OCI-LY7 (cell line): ENCODE data around the gene SLC10A7. TPM values are rescaled to one million over a fixed set of nuclear protein-coding genes. Genes with fewer than 3 reads are reported as not detected.

Experiments
- BruUV-seq: library from RNA; stranded (reverse); fragments of 400-500 nt; replicated peaks from 2 replicates; lab custom pipeline; 2021; lab: Mats Ljungman, UMichigan
- CTCF ChIA-PET: fragments of 300-600 bp; sonication (Branson Sonifier 250); formaldehyde crosslinking; loops from one replicate; lab custom pipeline; 2022; ENCODE audit warnings: antibody characterized with exemption; ENCODE audit not compliant: unreplicated experiment; lab: Charles Lee
- POLR2A ChIA-PET: fragments of 300-600 bp; sonication (Branson Sonifier 250); formaldehyde crosslinking; loops from one replicate; lab custom pipeline; 2022; ENCODE audit warnings: antibody characterized with exemption; lab: Charles Lee
- DNase-seq: peaks from one replicate; pipeline ENCODE4 v3.0.0-alpha.2; 2015; ENCODE audit warnings: low spot score
- H2AFZ ChIP-seq: fragments of 200-600 bp; sonication (generic), shearing (Covaris generic); 2 replicates; pipeline ENCODE4 v1.6.1; 2014; ENCODE audit warnings: mild to moderate bottlenecking, antibody characterized with exemption, low read length, moderate library complexity
- H3K27ac ChIP-seq: fragments of 200-600 bp; sonication (generic); 2 replicates; pipeline ENCODE4 v1.5.1; 2014; ENCODE audit warnings: mixed run types, low read depth, mild to moderate bottlenecking, moderate library complexity, low read length, inconsistent platforms; ENCODE audit not compliant: poor library complexity, severe bottlenecking
- H3K36me3 ChIP-seq: fragments of 200-600 bp; sonication (generic); 2 replicates; pipeline ENCODE4 v1.6.1; 2014; ENCODE audit warnings: mild to moderate bottlenecking, antibody characterized with exemption, low read length, moderate library complexity, mixed read lengths; ENCODE audit not compliant: insufficient read depth
- H3K4me1 ChIP-seq: fragments of 200-600 bp; sonication (generic); 2 replicates; pipeline ENCODE4 v1.5.1; 2014; ENCODE audit warnings: mild to moderate bottlenecking, low read length; ENCODE audit not compliant: insufficient read depth, poor library complexity, severe bottlenecking
- H3K4me2 ChIP-seq: fragments of 200-600 bp; sonication (generic); 2 replicates; pipeline ENCODE4 v1.6.1; 2014; ENCODE audit warnings: mild to moderate bottlenecking, low read length
- H3K4me3 ChIP-seq: fragments of 200-600 bp; sonication (generic); 2 replicates; pipeline ENCODE4 v1.5.1; 2014; ENCODE audit warnings: mild to moderate bottlenecking, low read depth, low read length; ENCODE audit not compliant: poor library complexity, severe bottlenecking
- H3K79me2 ChIP-seq: fragments of 200-600 bp; sonication (generic); 2 replicates; pipeline ENCODE4 v1.6.1; 2016; ENCODE audit warnings: low read depth, mild to moderate bottlenecking, low read length, moderate library complexity, mixed read lengths; ENCODE audit not compliant: insufficient read depth
- H3K9me2 ChIP-seq: fragments of 200-600 bp; sonication (generic); 2 replicates; pipeline ENCODE4 v1.6.1; 2016; ENCODE audit warnings: mild to moderate bottlenecking, low read length, mixed read lengths; ENCODE audit not compliant: insufficient read depth
- H3K9me3 ChIP-seq: fragments of 200-600 bp; sonication (generic); 2 replicates; pipeline ENCODE4 v1.6.1; 2014; ENCODE audit warnings: mild to moderate bottlenecking, mixed run types, low read length, mixed read lengths
- H4K20me1 ChIP-seq: fragments of 200-600 bp; sonication (generic); 2 replicates; pipeline ENCODE4 v1.6.1; 2014; ENCODE audit warnings: mild to moderate bottlenecking, antibody characterized with exemption, low read length, moderate library complexity, mixed read lengths; ENCODE audit not compliant: insufficient read depth
- EZH2phosphoT487 ChIP-seq: fragments of 200-600 bp; sonication (generic); IDR thresholded peaks from 2 replicates; pipeline ENCODE4 v1.6.1; 2018; ENCODE audit warnings: low read depth, borderline replicate concordance, mild to moderate bottlenecking, mixed run types, antibody characterized with exemption, low read length, moderate library complexity, mixed read lengths
- intact Hi-C: fragments of 100-400 bp; cut with micrococcal nuclease; formaldehyde crosslinking; loops from one replicate; pipeline ENCODE4 v1.10.0; 2022; ENCODE audit not compliant: unreplicated experiment
- total RNA-seq, 2 experiments: library from RNA; depleted of rRNA in 1 of 2; stranded (reverse); fragments of >200 nt in 1 of 2; shearing (Covaris generic) in 1 of 2; gene quantifications; 2 replicates each; pipeline ENCODE4 v1.2.3, GENCODE V29; 2014 to 2022
- TF ChIP-seq, protein P1 (sequence below): fragments of 200-600 bp; sonication (generic); conservative IDR thresholded peaks from 2 replicates; pipeline ENCODE4 v1.5.1; 2014; ENCODE audit warnings: mild to moderate bottlenecking, antibody characterized with exemption, low read length, moderate library complexity, mixed read lengths

The SLC10A7 gene
- total RNA-seq, 2 experiments from 2014 or later: 16.8 to 18.9 TPM

DNA sequence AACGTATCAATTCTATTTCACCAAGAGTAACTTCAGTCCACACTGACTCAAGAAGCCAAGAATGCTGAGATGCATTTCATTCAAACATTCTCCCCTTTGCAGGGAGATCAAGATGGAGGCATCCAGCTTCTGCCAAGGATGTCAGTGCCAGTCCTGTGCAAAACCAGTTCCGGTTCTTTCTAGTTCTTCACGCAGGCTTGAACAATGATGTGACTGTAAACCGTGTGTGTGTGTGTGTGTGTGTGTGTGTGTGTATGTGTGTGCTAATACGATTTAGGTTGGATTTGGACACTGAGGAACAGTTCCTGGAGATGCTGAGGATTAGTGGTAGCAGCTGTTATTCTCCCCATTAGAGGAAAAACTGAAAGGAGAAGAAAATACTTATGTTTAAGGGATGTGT lies 307.5 kb downstream of the SLC10A7 start, which contains the start of gene REELD1:
TSS of gene REELD1 (plus strand) at position 301 of the 400 bp plus-strand sequence. CDS start 2,415 bp downstream, outside the sequence.
- POLR2A ChIA-PET: interaction anchor here (0.6 to 1.2 kb wide), 4 partner anchors 9 to 272 kb away, joined by 3 to 4 read pairs (median 3); no protein-coding TSS in a partner anchor
- Histone ChIP-seq H3K4me2 (no peak within 1 kb of the TSS), H3K4me1 (no peaks in the 10 kb centered on the region), H3K9me3 (no peaks in the 10 kb centered on the region), H3K9me2 (no peaks in the 10 kb centered on the region), H3K36me3 (no peaks in the 10 kb centered on the region), H3K4me3 (no peak within 1 kb of the TSS), H3K79me2 (no peaks in the 10 kb centered on the region), H2AFZ (no peak within 1 kb of the TSS), H3K27ac (no peak within 1 kb of the TSS), H4K20me1 (no peaks in the 10 kb centered on the region)
- no peak for TF ChIP-seq EZH2phosphoT487
- TF ChIP-seq, protein P1, sequence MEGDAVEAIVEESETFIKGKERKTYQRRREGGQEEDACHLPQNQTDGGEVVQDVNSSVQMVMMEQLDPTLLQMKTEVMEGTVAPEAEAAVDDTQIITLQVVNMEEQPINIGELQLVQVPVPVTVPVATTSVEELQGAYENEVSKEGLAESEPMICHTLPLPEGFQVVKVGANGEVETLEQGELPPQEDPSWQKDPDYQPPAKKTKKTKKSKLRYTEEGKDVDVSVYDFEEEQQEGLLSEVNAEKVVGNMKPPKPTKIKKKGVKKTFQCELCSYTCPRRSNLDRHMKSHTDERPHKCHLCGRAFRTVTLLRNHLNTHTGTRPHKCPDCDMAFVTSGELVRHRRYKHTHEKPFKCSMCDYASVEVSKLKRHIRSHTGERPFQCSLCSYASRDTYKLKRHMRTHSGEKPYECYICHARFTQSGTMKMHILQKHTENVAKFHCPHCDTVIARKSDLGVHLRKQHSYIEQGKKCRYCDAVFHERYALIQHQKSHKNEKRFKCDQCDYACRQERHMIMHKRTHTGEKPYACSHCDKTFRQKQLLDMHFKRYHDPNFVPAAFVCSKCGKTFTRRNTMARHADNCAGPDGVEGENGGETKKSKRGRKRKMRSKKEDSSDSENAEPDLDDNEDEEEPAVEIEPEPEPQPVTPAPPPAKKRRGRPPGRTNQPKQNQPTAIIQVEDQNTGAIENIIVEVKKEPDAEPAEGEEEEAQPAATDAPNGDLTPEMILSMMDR: no peak
- intact Hi-C loops: no loop called here
- DNase-seq: no peak
- CTCF ChIA-PET: interaction anchor here (0.6 kb wide), 1 partner anchor 72 kb away, joined by 4 read pairs; no protein-coding TSS in a partner anchor
- no TSS peak for BruUV-seq

DNA sequence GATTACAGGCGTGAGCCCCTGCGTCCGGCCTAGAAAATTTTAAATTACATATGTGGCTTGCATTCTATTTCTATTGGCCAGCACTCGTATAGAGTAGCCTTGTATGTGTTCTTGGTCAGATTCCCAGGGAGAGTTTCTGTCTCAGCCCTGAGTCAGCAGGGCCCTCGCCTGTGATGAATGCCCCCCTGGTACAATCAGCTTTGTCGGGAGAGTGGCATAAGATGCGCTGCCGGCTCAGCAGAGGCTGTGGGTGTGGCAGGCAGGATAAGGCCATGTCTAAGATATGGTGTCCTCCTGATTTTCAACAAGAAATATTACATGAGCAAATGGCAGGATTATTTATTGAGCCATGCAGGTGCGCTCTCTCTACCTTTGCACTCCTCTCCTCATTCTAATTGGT lies 309.0 kb downstream of the SLC10A7 start:
- ChIA-PET CTCF (no interaction called here), POLR2A (interaction anchor here (1.2 kb wide), 2 partner anchors 8 to 18 kb away, joined by 3 to 6 read pairs; no protein-coding TSS in a partner anchor)
- BruUV-seq: no TSS peak
- H3K4me3 ChIP-seq: no peak overlapping the region
- no peaks in the 10 kb centered on the region for H3K79me2 ChIP-seq
- no peak for DNase-seq
- no peaks in the 10 kb centered on the region for H4K20me1 ChIP-seq
- H3K9me3 ChIP-seq: no peaks in the 10 kb centered on the region
- no peaks in the 10 kb centered on the region for H3K36me3 ChIP-seq
- H2AFZ ChIP-seq: no peak overlapping the region
- H3K4me1 ChIP-seq: no peaks in the 10 kb centered on the region
- TF ChIP-seq EZH2phosphoT487: no peak
- TF ChIP-seq, protein P1: no peak
- H3K27ac ChIP-seq: no peak overlapping the region
- H3K4me2 ChIP-seq: no peak overlapping the region
- H3K9me2 ChIP-seq: no peaks in the 10 kb centered on the region
- intact Hi-C loops: no loop called here

DNA sequence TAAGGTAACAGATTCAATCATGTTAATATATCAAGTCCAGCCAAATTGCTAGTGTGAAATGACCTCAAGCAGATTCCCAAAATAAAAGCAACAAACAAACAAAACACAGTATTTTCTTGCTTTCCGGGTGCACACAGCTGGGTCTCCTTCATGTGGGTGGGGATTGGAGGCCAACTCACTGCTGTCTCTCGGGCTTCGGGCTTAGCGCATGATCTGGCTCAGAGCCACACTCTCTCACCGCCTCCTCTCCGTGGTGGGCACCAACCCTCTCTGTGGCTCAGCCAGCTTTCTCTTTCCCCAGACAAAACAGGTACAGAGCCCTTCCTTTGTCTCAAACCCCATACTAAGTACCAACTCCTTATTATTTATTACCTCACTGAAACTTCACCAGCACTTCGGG lies 310.3 kb downstream of the SLC10A7 start:
- ChIA-PET CTCF (no interaction called here), POLR2A (interaction anchor here (0.6 to 1.1 kb wide), 3 partner anchors 9 to 314 kb away, joined by 3 read pairs; no protein-coding TSS in a partner anchor)

More for the DNA sequence above, 310.3 kb downstream of the SLC10A7 start:
- intact Hi-C loops: no loop called here
- Histone ChIP-seq H3K79me2 (no peaks in the 10 kb centered on the region), H4K20me1 (no peaks in the 10 kb centered on the region), H2AFZ (no peak overlapping the region), H3K27ac (no peak overlapping the region), H3K4me3 (no peak overlapping the region), H3K9me2 (no peaks in the 10 kb centered on the region), H3K4me2 (no peak overlapping the region), H3K4me1 (no peaks in the 10 kb centered on the region), H3K36me3 (no peaks in the 10 kb centered on the region), H3K9me3 (no peaks in the 10 kb centered on the region)
- no peak for DNase-seq
- TF ChIP-seq, protein P1: no peak
- no peak for TF ChIP-seq EZH2phosphoT487
- no TSS peak for BruUV-seq
